Lower leg skin (tissue), 4 donors: Measurements from ENCODE around the gene ZEB1. TPM values are rescaled to one million over a fixed set of nuclear protein-coding genes. Genes with fewer than 3 reads are reported as not detected.

Experiments
- DNase-seq, 2 donors: peaks; one replicate each; pipeline ENCODE4 v3.0.0-alpha.2; 2019; ENCODE audit warnings: low spot score in 2 of 2
- H3K4me3 ChIP-seq: fragments of 200-600 bp; sonication (generic); 2 replicates; pipeline ENCODE4 v1.5.1; 2017; ENCODE audit warnings: mild to moderate bottlenecking, low read depth; ENCODE audit not compliant: poor library complexity, severe bottlenecking
- POLR2A ChIP-seq, 2 donors: fragments of 450-650 bp; IDR thresholded peaks; one replicate each; pipeline ENCODE4 v1.6.1; 2016 to 2017; ENCODE audit warnings: antibody characterized with exemption in 2 of 2, mild to moderate bottlenecking in 1 of 2, moderate library complexity in 1 of 2
- WGBS, 2 donors: methylation state at CpG; one replicate each; pipeline ENCODE4 v1.1.5; 2018; 5-methylcytosine and 5-hydroxymethylcytosine counted together
- intact Hi-C: fragments of 100-400 bp; cut with DNase I; formaldehyde crosslinking; loops from one replicate; pipeline ENCODE4 v1.15.0; 2023; ENCODE audit warnings: low total_unique reads
- total RNA-seq, 4 donors: library from RNA; depleted of rRNA; stranded (reverse); fragments of >200 nt; gene quantifications; one replicate each; pipeline ENCODE4 v1.1.0, GENCODE V29; 2016
- TF ChIP-seq, protein P1 (sequence below), 3 donors: fragments of 450-650 bp; IDR thresholded peaks; one replicate each; pipeline ENCODE4 v1.5.1; 2016; ENCODE audit warnings: antibody characterized with exemption in 3 of 3, mild to moderate bottlenecking in 3 of 3, moderate library complexity in 2 of 3

Gene ZEB1
- total RNA-seq, 4 donors from 2014 or later: 7.1 to 28.7 (median 10.6) TPM

- intact Hi-C loops: no loop called here
- TF ChIP-seq, protein P1, sequence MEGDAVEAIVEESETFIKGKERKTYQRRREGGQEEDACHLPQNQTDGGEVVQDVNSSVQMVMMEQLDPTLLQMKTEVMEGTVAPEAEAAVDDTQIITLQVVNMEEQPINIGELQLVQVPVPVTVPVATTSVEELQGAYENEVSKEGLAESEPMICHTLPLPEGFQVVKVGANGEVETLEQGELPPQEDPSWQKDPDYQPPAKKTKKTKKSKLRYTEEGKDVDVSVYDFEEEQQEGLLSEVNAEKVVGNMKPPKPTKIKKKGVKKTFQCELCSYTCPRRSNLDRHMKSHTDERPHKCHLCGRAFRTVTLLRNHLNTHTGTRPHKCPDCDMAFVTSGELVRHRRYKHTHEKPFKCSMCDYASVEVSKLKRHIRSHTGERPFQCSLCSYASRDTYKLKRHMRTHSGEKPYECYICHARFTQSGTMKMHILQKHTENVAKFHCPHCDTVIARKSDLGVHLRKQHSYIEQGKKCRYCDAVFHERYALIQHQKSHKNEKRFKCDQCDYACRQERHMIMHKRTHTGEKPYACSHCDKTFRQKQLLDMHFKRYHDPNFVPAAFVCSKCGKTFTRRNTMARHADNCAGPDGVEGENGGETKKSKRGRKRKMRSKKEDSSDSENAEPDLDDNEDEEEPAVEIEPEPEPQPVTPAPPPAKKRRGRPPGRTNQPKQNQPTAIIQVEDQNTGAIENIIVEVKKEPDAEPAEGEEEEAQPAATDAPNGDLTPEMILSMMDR (IDR thresholded peaks at IDR 0.05): no peak
- no peak for TF ChIP-seq POLR2A (IDR thresholded peaks at IDR 0.05)
- no peak overlapping the region for H3K4me3 ChIP-seq
- DNase-seq: no peak
Measured at GRCh38 chr10:31509989-31510388, 191.0 kb downstream of the ZEB1 start.

- TF ChIP-seq POLR2A (IDR thresholded peaks at IDR 0.05): no peak
- TF ChIP-seq, protein P1 (IDR thresholded peaks at IDR 0.05): no peak
- intact Hi-C loops: no loop called here
- no peak overlapping the region for H3K4me3 ChIP-seq
- 89 to 90% methylated on average over 2 of the region's 2 CpGs for whole genome bisulfite sequencing, 2 donors
- DNase-seq: no peak
Measured at GRCh38 chr10:31515116-31515515, 196.1 kb downstream of the ZEB1 start.

DNA sequence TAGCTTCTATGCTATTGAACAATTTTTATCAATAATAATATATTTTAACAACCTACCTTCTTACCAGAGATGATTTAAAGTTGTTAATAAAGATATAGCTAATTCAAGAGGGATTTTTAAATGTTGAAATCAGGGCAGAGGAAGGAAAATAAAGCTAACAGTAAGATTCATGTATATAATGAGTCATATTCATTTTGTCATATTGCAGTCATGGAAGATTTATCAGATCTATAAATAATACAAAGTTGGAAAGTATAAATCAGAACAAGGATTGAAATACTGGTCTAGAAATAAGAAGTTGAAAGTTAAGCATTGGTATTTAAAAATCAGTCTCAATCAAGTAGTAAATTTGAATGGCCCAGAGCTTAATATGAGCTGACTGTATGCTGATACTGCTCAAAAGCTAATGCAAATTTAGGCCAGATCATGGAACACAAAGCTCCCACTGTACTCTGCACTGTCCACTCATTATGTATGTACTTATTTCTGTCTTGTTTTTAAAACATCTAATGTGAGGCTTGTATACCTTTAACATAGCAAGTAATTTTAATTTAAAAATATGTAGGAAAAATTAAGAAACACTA, 196.9 kb downstream of the ZEB1 start:
- no peak for TF ChIP-seq POLR2A (IDR thresholded peaks at IDR 0.05)
- TF ChIP-seq, protein P1 (IDR thresholded peaks at IDR 0.05): no peak
- no peak for DNase-seq
- H3K4me3 ChIP-seq: no peak overlapping the region
- intact Hi-C loops: no loop called here

GRCh38 chr10:31520986-31521831, 202.2 kb downstream of the ZEB1 start:
- no peak for DNase-seq
- intact Hi-C loops: no loop called here
- 90 to 91% methylated on average over 4 of the region's 4 CpGs for WGBS, 2 donors
- TF ChIP-seq, protein P1 (IDR thresholded peaks at IDR 0.05): no peak
- no peak for TF ChIP-seq POLR2A (IDR thresholded peaks at IDR 0.05)
- no peak overlapping the region for H3K4me3 ChIP-seq

GRCh38 chr10:31522820-31523219, 203.8 kb downstream of the ZEB1 start:
- TF ChIP-seq, protein P1 (IDR thresholded peaks at IDR 0.05): no peak
- TF ChIP-seq POLR2A (IDR thresholded peaks at IDR 0.05): no peak
- WGBS, 2 donors: 94 to 95% methylated on average over 4 of the region's 4 CpGs
- intact Hi-C loops: no loop called here
- no peak for DNase-seq
- H3K4me3 ChIP-seq: no peak overlapping the region
